HG03039 (cell line): ENCODE measurements around the gene ATOH1.
A peak's percentile ranks its signal among the peaks of the same experiment; 100 is the strongest.

ENCODE experiments used
- ATAC-seq: cut with Tn5 transposase; IDR thresholded peaks from one replicate; pipeline ENCODE4 v1.9.1; 2021; ENCODE audit warnings: mild to moderate bottlenecking, moderate library complexity; ENCODE audit not compliant: unreplicated experiment

Gene ATOH1, protein sequence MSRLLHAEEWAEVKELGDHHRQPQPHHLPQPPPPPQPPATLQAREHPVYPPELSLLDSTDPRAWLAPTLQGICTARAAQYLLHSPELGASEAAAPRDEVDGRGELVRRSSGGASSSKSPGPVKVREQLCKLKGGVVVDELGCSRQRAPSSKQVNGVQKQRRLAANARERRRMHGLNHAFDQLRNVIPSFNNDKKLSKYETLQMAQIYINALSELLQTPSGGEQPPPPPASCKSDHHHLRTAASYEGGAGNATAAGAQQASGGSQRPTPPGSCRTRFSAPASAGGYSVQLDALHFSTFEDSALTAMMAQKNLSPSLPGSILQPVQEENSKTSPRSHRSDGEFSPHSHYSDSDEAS

DNA sequence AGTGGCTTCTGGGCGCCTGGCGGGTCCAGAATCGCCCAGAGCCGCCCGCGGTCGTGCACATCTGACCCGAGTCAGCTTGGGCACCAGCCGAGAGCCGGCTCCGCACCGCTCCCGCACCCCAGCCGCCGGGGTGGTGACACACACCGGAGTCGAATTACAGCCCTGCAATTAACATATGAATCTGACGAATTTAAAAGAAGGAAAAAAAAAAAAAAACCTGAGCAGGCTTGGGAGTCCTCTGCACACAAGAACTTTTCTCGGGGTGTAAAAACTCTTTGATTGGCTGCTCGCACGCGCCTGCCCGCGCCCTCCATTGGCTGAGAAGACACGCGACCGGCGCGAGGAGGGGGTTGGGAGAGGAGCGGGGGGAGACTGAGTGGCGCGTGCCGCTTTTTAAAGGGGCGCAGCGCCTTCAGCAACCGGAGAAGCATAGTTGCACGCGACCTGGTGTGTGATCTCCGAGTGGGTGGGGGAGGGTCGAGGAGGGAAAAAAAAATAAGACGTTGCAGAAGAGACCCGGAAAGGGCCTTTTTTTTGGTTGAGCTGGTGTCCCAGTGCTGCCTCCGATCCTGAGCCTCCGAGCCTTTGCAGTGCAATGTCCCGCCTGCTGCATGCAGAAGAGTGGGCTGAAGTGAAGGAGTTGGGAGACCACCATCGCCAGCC is at the start of gene ATOH1:
ATOH1 (plus strand) TSS at position 422 of the 663 bp plus-strand sequence; CDS start at position 596, 174 bp downstream.
- no peak for ATAC-seq

DNA sequence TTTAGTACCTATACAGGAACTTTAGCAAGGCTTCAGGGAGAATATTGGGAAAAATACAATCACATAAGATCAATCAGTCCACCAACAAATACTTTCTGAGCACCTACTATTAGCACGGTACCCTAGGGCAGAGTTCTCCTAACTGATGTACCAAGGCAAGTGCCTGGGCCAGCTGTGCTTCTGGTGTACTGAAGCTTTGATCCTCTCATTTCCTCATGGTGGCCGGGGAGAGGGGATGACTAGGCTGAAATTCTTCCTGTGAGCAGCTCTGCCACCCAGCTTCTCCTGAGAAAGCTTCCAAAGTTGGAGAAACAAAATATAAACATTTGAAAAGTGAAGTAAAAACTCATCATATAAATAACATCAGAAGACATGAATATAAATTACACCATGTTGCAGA is 49.3 kb upstream of the ATOH1 start:
- no peak for ATAC-seq

DNA sequence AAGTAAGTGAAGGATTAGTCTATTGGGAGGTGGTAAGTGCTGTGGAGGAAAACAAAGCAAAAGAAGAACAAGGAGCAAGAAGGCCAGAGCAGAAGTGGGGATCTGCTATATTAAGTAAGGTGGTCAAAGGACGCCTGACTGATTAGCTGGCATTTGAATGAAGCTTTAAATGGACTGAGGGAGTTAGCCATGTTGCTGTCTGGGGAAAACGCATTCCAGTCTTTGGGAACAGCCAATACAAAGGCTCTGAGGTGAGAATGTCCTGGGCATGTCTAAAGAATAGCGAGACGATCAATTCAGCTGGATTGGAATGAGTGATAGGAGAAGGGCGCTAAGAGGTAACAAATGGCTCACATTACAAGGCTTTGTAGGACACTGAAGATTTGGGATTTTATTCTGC is 48.5 kb upstream of the ATOH1 start:
- no peak for ATAC-seq

DNA sequence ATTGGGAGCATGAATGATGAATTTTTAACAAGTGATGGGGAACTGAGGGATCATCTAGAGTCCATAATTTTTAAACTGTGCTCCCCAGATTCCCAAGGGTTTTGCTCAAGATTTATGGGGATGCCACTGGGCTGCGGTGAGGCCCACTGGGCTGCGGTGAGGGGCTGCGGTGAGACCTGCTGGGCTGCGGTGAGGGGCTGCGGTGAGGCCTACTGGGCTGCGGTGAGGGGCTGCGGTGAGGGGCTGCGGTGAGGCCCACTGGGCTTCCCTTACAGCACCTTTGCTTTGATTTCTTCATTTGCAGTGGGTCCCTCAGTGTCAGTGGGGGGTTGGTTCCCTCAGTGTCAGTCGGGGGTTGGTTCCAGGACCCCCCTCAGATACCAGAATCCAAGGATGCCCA is 47.4 kb upstream of the ATOH1 start:
- ATAC-seq = no peak

DNA sequence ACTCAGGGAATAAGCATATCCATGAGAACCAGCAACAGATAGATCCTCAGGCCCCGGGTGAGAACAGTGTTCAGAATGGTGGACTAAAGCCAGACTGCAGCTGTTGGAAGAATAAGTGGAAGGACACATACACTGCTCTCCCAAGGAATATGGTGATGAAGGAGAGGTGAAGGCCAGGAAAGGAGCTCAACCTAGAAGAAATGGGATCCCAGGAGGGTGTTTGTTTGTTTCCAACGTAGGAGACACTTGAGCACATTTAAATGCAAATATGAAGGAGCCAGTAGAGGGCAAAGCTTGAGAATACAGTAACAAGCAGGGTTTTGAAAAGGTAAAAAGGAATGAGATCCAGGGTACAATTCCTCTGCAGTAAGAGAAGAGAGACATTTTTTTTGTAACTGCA is 42.4 kb upstream of the ATOH1 start:
- ATAC-seq = no peak

DNA sequence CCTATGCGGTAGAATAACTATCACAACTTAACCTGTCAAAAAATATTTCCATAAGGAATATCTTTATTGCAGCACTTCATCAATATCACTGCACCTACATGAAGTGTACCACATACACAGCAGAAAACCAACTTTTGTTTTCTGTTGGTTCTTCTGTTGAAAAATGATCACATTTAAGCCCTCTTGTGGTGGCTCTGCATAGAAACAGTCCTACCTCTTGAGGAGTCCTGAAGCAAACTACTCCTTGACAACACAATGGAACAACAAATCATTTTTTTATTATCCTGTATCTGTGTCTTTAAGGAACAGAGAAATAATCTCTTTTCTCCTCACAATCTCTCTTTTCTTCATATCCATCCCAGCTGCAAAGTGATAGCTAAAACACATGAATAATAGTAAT is 39.8 kb upstream of the ATOH1 start:
- ATAC-seq = no peak

DNA sequence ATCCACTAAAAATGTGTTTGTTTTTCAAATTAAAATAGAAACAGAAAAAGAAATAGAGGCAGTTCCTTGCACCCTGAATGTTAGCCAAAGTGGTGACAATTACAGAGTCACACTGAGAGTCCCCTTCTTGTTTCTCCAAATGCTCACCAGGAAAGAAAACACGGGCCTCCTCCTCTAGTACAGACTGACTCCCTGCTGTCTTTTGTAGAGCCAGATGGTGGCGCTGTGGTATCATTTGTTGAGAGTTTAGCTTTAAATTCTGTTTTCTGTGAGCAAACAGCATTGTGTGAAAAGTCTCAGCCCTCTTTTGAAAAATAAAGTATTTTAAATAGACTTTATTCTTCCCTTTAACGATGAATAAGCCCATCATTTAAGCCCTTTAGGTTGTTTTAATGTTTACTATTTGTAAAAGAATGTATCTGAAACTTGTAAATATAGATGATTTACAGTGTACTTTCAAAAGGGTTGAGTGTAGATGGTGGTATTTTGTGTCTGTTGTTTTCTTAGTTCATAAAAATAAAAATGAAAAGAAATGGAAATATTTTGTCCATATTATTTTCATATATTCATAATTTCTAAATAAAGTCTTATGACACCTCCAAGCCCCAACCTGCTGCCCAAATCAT is 36.9 kb upstream of the ATOH1 start:
- ATAC-seq = peak; percentile 77

DNA sequence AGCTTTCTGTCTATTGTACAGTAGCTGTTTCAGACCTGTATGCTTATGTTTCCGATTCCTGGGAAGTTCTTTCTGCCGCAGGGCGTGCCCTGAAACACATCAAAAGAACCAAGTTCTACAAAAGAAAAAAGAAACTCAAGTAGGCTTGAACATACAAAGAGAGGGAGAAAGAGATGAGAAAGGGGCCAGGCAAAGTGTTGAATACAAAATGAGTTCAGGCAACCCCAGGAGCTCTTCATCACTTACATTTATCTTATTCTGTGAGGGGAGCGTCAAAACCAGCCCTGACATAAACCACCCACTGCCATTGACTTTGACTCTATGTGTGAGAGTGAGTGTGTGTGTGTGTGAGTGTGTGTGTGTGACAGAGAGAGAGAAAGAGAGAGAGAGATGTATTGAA is 26.5 kb upstream of the ATOH1 start:
- no peak for ATAC-seq

DNA sequence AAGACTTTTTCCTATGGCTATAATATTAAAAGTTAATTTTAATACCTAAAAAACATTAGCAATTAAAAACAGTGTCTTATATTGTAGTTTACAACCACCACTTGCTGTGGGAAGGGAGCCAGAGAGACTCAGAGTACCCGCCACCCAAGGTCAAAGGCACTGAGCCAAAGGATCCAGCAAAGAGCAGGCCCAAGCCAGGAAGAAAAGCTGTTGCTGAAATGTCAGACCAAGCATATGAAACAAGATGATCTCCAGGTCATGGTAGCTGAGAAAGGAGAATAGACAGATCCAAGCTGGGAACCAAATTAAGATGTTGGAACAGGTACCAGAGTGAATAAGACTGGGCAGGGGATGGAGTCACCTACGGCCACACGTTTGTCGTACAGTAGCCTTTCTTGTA is 18.8 kb upstream of the ATOH1 start:
- no peak for ATAC-seq

DNA sequence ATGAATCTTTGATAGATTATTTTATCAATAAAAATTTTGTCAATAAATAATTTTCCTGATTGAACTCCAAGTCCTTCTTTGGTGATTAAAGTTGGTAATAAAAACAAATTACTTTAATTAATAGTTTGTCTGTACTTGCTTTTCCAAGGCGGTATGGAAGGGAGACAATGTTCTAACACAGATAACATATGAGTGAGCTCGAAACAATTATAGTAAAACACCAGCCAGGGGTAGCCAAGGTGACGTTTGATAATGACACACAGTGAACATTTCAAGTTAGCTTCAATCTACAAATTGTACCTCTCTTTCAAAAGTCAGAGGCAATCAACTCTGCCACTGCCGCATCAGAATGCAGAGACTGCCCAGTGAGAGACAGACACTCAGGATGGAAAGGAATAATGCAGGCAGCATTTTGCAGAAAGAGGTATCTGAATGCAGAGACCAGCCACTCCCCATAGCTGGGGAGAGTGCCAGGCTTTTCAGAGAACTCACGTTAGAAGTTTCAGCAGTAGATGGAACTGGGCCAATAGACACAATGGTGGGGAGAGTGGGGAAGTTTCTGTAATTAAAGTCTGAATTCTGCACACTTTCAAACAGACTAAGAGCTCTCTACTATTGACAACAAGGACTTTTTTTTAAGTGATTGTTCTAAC is 18.1 kb upstream of the ATOH1 start:
- no peak for ATAC-seq

DNA sequence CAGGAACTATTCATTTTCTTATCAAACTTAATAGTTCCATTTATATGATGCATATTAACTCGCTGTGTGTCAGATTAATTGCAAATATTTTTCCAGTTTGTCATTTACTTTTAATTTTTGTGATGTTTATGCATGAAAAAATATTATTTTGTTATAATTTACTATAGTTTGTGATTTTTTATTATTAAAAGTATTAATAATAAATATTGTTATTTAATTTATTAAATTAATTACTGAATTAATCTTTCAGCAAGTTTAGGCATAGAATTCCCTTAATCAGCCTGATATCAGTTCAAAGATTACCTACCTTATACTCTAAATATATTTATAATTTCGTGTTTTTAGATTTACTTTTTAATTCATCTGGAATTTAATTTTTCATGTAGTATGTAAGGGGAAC is 15.5 kb upstream of the ATOH1 start:
- ATAC-seq = no peak

DNA sequence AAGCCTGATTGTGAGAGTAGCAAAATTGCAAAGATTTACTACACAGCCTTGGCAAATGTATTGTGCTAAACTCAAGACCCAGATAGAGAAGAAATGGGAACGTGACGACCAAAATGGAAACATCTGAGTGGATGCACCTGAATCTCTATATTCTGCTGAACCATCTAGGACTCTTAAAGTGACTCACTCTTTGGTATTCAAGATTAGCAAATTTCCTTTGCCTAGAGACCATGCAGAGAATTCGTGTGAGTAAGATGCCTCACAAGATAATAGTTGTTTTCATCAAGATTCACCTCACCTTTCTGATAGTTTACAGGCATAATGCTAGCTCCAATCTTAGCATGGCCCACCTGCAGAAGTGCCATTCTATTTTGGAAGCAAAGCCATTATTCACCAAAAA is 14.4 kb upstream of the ATOH1 start:
- no peak for ATAC-seq

DNA sequence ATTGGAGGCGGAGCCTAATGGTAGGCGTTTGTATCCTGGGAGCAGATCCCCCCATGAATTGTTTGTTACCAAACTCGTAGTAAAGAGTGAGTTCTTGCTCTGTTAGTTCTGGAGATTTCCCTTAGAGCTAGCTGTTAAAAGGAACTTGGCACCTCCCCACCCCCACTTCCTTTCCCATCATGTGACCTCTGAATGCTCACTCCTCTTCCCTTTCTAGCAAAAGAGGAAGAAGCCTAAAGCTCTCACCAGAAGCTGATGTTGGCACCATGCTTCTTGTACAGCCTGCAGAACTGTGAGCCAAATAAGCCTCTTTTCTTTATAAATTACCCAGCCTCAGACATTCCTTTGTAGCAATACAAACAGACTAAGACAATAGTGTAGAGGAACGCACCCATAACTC is 13.8 kb upstream of the ATOH1 start:
- ATAC-seq = no peak

DNA sequence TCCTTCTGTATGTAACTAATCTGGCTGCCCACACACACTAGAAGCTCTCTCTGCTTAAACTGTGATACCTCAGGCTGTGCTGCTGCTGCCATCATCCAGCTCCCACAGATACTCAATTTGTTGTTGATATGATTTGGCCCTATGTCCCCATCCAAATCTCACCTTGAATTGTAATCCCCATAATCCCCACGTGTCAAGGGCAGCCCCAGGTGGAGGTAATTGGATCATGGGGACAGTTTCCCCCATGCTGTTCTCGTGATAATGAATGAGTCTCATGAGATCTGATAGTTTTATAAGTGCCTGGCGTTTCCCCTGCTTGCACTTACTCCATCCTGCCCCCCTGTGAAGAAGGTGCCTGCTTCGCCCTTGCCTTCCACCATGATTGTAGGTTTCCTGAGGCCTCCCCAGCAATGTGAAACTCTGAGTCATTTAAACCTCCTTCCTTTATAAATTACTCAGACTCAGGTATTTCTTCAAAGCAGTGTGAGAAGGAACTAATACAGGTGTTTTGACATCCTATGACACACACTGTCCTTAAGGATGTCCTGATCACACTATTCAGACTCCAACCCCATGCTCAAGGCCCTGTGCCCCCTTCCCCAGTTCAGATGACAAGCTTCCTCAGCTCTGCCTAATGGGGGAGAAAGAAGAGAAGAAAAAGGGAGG is 2.9 kb upstream of the ATOH1 start:
- ATAC-seq = no peak

DNA sequence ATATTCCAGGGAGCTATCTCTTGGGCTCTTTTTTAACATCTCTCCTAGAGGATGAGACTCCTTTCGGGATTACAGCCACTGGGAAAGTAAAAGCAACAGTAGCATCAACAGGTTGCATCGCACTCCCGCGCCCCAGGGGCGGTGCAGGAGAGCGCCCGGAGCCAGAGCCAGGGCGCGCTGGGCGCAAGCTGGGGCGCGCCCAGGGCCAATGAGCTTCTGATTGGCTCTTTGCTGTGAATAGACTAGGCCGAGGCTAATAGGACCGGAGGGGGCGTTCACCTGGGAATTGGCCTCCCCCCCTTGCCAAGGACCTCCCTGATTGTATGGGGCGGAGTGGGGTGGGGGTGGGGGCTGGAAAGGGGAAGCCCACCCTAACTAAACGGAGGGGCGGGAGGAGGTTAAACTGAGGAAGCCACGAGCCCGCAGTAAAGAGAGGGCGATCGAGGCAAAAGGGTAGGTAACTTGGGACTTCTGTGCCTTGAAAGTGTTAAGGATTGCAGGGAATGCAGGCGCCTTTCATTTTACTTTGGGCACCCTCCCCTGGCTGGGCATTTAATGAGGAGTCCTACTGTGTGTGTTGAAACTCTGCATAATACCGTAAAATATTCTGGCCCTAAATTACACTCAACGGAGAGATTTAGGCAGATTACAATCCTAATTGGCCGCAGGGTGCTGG is 1.1 kb upstream of the ATOH1 start:
- no peak for ATAC-seq

DNA sequence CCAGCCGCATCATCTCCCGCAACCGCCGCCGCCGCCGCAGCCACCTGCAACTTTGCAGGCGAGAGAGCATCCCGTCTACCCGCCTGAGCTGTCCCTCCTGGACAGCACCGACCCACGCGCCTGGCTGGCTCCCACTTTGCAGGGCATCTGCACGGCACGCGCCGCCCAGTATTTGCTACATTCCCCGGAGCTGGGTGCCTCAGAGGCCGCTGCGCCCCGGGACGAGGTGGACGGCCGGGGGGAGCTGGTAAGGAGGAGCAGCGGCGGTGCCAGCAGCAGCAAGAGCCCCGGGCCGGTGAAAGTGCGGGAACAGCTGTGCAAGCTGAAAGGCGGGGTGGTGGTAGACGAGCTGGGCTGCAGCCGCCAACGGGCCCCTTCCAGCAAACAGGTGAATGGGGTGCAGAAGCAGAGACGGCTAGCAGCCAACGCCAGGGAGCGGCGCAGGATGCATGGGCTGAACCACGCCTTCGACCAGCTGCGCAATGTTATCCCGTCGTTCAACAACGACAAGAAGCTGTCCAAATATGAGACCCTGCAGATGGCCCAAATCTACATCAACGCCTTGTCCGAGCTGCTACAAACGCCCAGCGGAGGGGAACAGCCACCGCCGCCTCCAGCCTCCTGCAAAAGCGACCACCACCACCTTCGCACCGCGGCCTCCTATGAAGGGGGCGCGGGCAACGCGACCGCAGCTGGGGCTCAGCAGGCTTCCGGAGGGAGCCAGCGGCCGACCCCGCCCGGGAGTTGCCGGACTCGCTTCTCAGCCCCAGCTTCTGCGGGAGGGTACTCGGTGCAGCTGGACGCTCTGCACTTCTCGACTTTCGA is 654 bp downstream of the ATOH1 start:
- no peak for ATAC-seq

DNA sequence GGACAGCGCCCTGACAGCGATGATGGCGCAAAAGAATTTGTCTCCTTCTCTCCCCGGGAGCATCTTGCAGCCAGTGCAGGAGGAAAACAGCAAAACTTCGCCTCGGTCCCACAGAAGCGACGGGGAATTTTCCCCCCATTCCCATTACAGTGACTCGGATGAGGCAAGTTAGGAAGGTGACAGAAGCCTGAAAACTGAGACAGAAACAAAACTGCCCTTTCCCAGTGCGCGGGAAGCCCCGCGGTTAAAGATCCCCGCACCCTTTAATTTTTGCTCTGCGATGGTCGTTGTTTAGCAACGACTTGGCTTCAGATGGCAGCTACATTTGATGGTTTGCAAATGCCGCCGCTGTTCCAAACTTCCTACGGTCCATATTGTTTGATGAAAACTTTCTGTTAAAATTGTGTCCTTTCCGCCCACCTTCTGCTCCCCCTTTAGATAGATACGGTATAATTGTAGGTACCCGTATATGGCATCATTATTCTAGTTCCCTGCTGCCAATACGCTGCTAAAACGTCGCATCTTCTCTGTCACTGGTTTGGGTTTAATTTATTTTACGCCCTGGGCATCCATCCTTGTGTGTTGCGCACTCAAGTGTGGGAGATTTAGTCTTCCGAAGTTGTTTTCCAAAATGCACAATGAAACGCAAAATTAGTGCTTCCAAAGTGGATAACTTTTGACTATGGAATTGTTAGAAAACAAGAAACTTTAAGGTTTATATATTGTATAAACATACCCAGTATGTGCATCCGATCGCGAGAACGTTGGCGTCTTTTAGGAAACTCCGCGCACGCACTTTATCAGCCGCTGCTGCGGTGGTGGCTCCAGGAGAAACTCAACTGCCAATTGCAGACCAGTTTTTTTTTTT is 1.5 kb downstream of the ATOH1 start:
- no peak for ATAC-seq

DNA sequence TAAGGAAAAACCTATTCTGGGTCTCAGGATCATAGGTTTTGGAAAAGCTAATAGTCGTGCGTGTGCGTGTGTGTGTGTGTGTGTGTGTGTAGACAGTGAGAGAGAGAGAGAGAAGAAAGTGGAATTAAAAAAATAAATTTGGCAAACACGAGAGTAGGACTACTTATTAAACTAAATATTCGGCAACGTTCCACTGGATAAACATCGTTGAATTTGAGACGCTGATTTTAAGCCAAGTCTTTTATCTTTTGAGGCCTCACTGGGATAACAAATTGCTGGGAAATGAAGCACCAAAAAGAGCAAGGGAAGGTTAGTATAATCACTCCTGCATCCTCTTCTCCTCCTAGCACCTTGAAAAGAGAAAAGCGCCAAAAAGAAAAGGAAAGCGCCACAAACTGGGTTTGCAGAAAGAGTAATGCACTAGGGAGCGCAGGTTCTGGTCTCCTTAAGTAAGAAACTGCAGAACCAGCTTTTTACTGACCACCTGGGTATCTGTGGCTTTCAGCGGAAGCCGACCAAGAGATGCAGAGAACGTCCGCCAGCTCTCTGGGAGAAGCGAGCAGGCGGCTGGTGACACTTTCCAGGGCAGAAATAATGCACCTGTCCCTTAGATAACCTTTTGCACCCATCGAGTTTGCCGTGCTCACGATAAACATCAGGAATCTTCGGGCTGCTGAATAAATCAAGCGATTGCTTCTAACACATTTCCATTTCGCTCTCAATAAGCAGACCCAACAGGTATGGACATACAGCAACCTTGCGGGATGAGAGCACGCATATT is 3.4 kb downstream of the ATOH1 start:
- no peak for ATAC-seq
